Astrocyte (in vitro differentiated cells and primary cell): Measurements from ENCODE around the gene ATRN.

Experiments used
- CTCF ChIP-seq: IDR thresholded peaks from 2 replicates; pipeline ENCODE4 v1.5.1; 2011; ENCODE audit warnings: low read depth, mild to moderate bottlenecking, inconsistent platforms, low read length, moderate library complexity; ENCODE audit not compliant: insufficient read depth
- EZH2 ChIP-seq: IDR thresholded peaks from 2 replicates; pipeline ENCODE4 v1.6.1; 2012; ENCODE audit warnings: mild to moderate bottlenecking, low read length, inconsistent platforms; ENCODE audit not compliant: insufficient read depth

- TF ChIP-seq CTCF = no peak
- no peak for TF ChIP-seq EZH2
Observed at GRCh38 chr20:3543901-3544507, 73.2 kb downstream of the ATRN start.
